ENCODE measurements around the gene ARHGAP1. TPM values are rescaled to one million over a fixed set of nuclear protein-coding genes. Genes with fewer than 3 reads are reported as not detected.
"Not testable (repeated sequence)": the region's sequence is repeated elsewhere in the genome, so short reads cannot be mapped to it uniquely, and the experiment has no call there.

ARHGAP1 gene
- total and polyA plus RNA-seq, 4 donors, result 26.2 to 67.6 (median 43.3) TPM

- H3K9me3 ChIP-seq (ENCODE audit: control insufficient read depth, insufficient read depth, low read length), result no peaks in the 10 kb centered on the region
- WGBS (ENCODE audit: insufficient coverage), result 95% methylated on average over 4 of the region's 7 CpGs
- no peaks in the 10 kb centered on the region for H3K27me3 ChIP-seq (ENCODE audit: control insufficient read depth, insufficient read depth, low read length)
- peaks cover 13% of the 10 kb centered on the region for H3K36me3 ChIP-seq (ENCODE audit: control insufficient read depth, insufficient read depth, low read length)
- DNase-seq (ENCODE audit: low read depth in 4 of 6, low spot score in 6 of 6), result no peak
- no peaks in the 10 kb centered on the region for H3K4me1 ChIP-seq (ENCODE audit: control insufficient read depth, insufficient read depth, low read length)
- H3K4me3 ChIP-seq (ENCODE audit: low read depth, low read length), result no peak overlapping the region
- no peak overlapping the region for H3K27ac ChIP-seq (ENCODE audit: low read depth, low read length)
Measured at GRCh38 chr11:46712874-46713576, 12.6 kb upstream of the ARHGAP1 start.

- no peak for DNase-seq (ENCODE audit: low read depth in 4 of 6, low spot score in 6 of 6)
- H3K9me3 ChIP-seq (ENCODE audit: control insufficient read depth, insufficient read depth, low read length), result no peaks in the 10 kb centered on the region
- WGBS (ENCODE audit: insufficient coverage), result 89% methylated on average over 5 of the region's 5 CpGs
- H3K4me3 ChIP-seq (ENCODE audit: low read depth, low read length), result no peak overlapping the region
- H3K4me1 ChIP-seq (ENCODE audit: control insufficient read depth, insufficient read depth, low read length), result no peaks in the 10 kb centered on the region
- H3K27me3 ChIP-seq (ENCODE audit: control insufficient read depth, insufficient read depth, low read length), result no peaks in the 10 kb centered on the region
- peaks cover 29% of the 10 kb centered on the region for H3K36me3 ChIP-seq (ENCODE audit: control insufficient read depth, insufficient read depth, low read length)
- H3K27ac ChIP-seq (ENCODE audit: low read depth, low read length), result no peak overlapping the region
Measured at GRCh38 chr11:46711303-46711702, 10.9 kb upstream of the ARHGAP1 start.

- Histone ChIP-seq H3K27me3 (ENCODE audit: control insufficient read depth, insufficient read depth, low read length) (no peaks in the 10 kb centered on the region), H3K36me3 (ENCODE audit: control insufficient read depth, insufficient read depth, low read length) (peaks cover 34% of the 10 kb centered on the region), H3K27ac (ENCODE audit: low read depth, low read length) (no peak overlapping the region), H3K4me1 (ENCODE audit: control insufficient read depth, insufficient read depth, low read length) (no peaks in the 10 kb centered on the region), H3K9me3 (ENCODE audit: control insufficient read depth, insufficient read depth, low read length) (no peaks in the 10 kb centered on the region), H3K4me3 (ENCODE audit: low read depth, low read length) (no peak overlapping the region)
- DNase-seq (ENCODE audit: low read depth in 4 of 6, low spot score in 6 of 6), result no peak
- WGBS (ENCODE audit: insufficient coverage), result 79% methylated on average over 9 of the region's 10 CpGs
Measured at GRCh38 chr11:46710821-46711269, 10.4 kb upstream of the ARHGAP1 start.

DNA sequence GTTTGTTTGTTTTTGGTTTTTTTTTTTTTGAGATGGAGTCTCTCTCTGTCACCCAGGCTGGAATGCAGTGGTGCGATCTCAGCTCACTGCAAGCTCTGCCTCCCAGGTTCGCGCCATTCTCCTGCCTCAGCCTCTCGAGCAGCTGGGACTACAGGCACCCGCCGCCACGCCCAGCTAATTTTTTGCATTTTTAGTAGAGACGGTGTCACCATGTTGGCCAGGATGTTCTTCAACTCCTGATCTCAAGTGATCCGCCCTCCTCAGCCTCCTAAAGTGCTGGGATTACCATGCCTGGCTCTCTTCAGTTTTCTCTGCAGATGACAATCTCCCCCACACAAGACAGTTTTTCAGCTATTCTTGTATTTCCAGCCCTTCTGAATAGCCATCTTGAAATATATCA is 8.9 kb upstream of the ARHGAP1 start:
- not testable (repeated sequence) for DNase-seq (ENCODE audit: low read depth in 4 of 6, low spot score in 6 of 6); H3K27me3 ChIP-seq (ENCODE audit: control insufficient read depth, insufficient read depth, low read length); H3K9me3 ChIP-seq (ENCODE audit: control insufficient read depth, insufficient read depth, low read length); H3K4me1 ChIP-seq (ENCODE audit: control insufficient read depth, insufficient read depth, low read length); H3K27ac ChIP-seq (ENCODE audit: low read depth, low read length); H3K4me3 ChIP-seq (ENCODE audit: low read depth, low read length)
- 93% methylated on average over 9 of the region's 9 CpGs for WGBS (ENCODE audit: insufficient coverage)
- peaks cover 49% of the 10 kb centered on the region for H3K36me3 ChIP-seq (ENCODE audit: control insufficient read depth, insufficient read depth, low read length)

DNA sequence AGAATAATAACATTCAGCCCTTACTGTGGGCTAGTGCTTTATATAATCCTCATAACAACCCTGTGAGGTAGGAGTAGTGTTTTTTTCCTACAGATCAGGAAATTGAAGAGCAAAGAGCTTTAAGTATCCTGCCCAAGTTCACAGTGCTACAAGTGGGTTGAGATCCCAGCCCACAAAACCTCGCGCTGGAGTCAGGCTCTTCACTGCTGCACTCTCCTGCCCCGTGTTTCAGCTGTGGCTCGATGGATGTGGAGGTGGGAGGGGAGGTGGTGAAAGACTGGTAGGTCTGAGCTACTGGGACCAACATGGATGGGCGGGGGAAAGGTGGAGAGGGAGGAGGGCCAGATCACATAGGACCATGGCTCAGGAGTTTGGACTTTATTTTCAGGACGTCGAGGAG is 6.5 kb upstream of the ARHGAP1 start:
- Histone ChIP-seq H3K4me3 (ENCODE audit: low read depth, low read length) (no peak overlapping the region), H3K9me3 (ENCODE audit: control insufficient read depth, insufficient read depth, low read length) (no peaks in the 10 kb centered on the region), H3K4me1 (ENCODE audit: control insufficient read depth, insufficient read depth, low read length) (peaks cover 3% of the 10 kb centered on the region), H3K27me3 (ENCODE audit: control insufficient read depth, insufficient read depth, low read length) (no peaks in the 10 kb centered on the region), H3K36me3 (ENCODE audit: control insufficient read depth, insufficient read depth, low read length) (peaks cover 69% of the 10 kb centered on the region), H3K27ac (ENCODE audit: low read depth, low read length) (no peak overlapping the region)
- 94% methylated on average over 7 of the region's 7 CpGs for WGBS (ENCODE audit: insufficient coverage)
- no peak for DNase-seq (ENCODE audit: low read depth in 4 of 6, low spot score in 6 of 6)

GRCh38 chr11:46705070-46705688 is 4.8 kb upstream of the ARHGAP1 start:
- H3K36me3 ChIP-seq (ENCODE audit: control insufficient read depth, insufficient read depth, low read length), result peaks cover 64% of the 10 kb centered on the region
- 98% methylated on average over 31 of the region's 31 CpGs for WGBS (ENCODE audit: insufficient coverage)

DNA sequence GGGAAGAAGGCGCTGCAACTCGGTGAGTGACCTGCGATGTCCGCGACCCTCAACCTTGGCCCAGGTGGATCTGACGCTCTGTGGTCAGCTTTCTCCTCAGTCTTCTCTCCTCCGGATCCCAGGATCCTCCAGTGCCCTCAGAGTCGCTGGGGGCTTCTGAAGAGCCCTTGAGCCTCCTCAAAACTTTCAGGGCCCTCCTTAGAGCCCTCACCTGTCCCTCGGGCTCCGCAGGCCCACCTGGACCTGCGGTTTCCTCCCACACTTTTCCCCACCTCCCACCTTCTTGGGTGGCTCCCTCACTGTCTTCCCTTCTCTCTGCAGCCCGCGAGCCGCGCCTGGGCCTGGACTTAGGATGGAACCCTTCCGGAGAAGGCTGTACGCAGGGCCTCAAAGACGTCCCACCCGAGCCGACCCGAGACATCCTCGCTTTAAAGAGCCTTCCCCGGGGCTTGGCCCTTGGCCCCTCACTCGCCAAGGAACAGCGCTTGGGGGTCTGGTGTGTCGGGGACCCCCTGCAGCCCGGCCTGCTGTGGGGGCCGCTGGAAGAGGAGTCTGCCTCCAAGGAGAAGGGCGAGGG is 747 bp upstream of the ARHGAP1 start:
- Histone ChIP-seq H3K27ac (ENCODE audit: low read depth, low read length) (peak overlapping the region; percentile 97), H3K36me3 (ENCODE audit: control insufficient read depth, insufficient read depth, low read length) (peaks cover 48% of the 10 kb centered on the region), H3K27me3 (ENCODE audit: control insufficient read depth, insufficient read depth, low read length) (no peaks in the 10 kb centered on the region), H3K9me3 (ENCODE audit: control insufficient read depth, insufficient read depth, low read length) (no peaks in the 10 kb centered on the region), H3K4me1 (ENCODE audit: control insufficient read depth, insufficient read depth, low read length) (peaks cover 44% of the 10 kb centered on the region), H3K4me3 (ENCODE audit: low read depth, low read length) (peak overlapping the region; percentile 89)
- WGBS (ENCODE audit: insufficient coverage), result 1% methylated on average over 29 of the region's 29 CpGs
- no peak for DNase-seq (ENCODE audit: low read depth in 4 of 6, low spot score in 6 of 6)

More at GRCh38 chr11:46705070-46705688, 4.8 kb upstream of the ARHGAP1 start:
- Histone ChIP-seq H3K4me3 (ENCODE audit: low read depth, low read length) (no peak overlapping the region), H3K27me3 (ENCODE audit: control insufficient read depth, insufficient read depth, low read length) (no peaks in the 10 kb centered on the region), H3K27ac (ENCODE audit: low read depth, low read length) (no peak overlapping the region), H3K9me3 (ENCODE audit: control insufficient read depth, insufficient read depth, low read length) (no peaks in the 10 kb centered on the region), H3K4me1 (ENCODE audit: control insufficient read depth, insufficient read depth, low read length) (peaks cover 9% of the 10 kb centered on the region)
- DNase-seq (ENCODE audit: low read depth in 4 of 6, low spot score in 6 of 6), result no peak

DNA sequence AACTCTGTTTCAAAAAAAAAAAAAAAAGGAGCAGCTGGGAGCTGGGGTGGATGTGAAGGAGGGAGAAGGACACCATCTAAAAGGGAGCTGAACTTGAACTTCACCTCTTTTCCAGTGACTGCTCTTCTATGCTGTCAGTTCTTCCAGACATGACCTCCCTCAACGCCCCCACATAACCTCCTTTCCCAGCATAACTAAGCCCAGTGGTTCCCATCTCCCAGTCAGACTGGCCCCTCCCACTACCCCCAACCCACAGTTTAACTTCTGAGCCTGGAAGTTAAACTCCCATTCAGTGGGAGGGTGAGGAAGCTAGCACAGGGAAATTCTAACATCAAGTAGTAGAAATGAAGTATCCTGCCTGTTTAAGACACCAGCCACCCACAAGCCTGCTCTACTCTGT is 1.8 kb downstream of the ARHGAP1 start:
- no CpG with 5 or more reads among the region's 1 CpG for WGBS (ENCODE audit: insufficient coverage)
- Histone ChIP-seq H3K4me3 (ENCODE audit: low read depth, low read length) (no peak overlapping the region), H3K27me3 (ENCODE audit: control insufficient read depth, insufficient read depth, low read length) (no peaks in the 10 kb centered on the region), H3K36me3 (ENCODE audit: control insufficient read depth, insufficient read depth, low read length) (peaks cover 48% of the 10 kb centered on the region), H3K9me3 (ENCODE audit: control insufficient read depth, insufficient read depth, low read length) (no peaks in the 10 kb centered on the region), H3K4me1 (ENCODE audit: control insufficient read depth, insufficient read depth, low read length) (peaks cover 69% of the 10 kb centered on the region), H3K27ac (ENCODE audit: low read depth, low read length) (no peak overlapping the region)
- DNase-seq (ENCODE audit: low read depth in 4 of 6, low spot score in 6 of 6), result no peak

GRCh38 chr11:46697723-46698122 is 2.7 kb downstream of the ARHGAP1 start:
- H3K27me3 ChIP-seq (ENCODE audit: control insufficient read depth, insufficient read depth, low read length), result no peaks in the 10 kb centered on the region
- DNase-seq (ENCODE audit: low read depth in 4 of 6, low spot score in 6 of 6), result no peak
- 26% methylated on average over 2 of the region's 2 CpGs for WGBS (ENCODE audit: insufficient coverage)
- H3K36me3 ChIP-seq (ENCODE audit: control insufficient read depth, insufficient read depth, low read length), result peaks cover 49% of the 10 kb centered on the region
- H3K9me3 ChIP-seq (ENCODE audit: control insufficient read depth, insufficient read depth, low read length), result no peaks in the 10 kb centered on the region
- peaks cover 71% of the 10 kb centered on the region for H3K4me1 ChIP-seq (ENCODE audit: control insufficient read depth, insufficient read depth, low read length)
- H3K27ac ChIP-seq (ENCODE audit: low read depth, low read length), result peak overlapping the region; percentile 69
- no peak overlapping the region for H3K4me3 ChIP-seq (ENCODE audit: low read depth, low read length)

All from spinal cord (tissue), 10 donors.